Left renal cortex interstitium (tissue), 4 donors: Measurements from ENCODE around the gene WNT16. TPM values are rescaled to one million over a fixed set of nuclear protein-coding genes. Genes with fewer than 3 reads are reported as not detected.

Source experiments
- DNase-seq, 4 donors: peaks; one replicate each; pipeline ENCODE4 v3.0.0-alpha.2; 2013; ENCODE audit warnings: low read depth in 4 of 4, low spot score in 2 of 4, missing footprints in 1 of 4
- polyA plus RNA-seq, 4 donors: library from polyadenylated mRNA; unstranded; fragments of 120-200 nt; gene quantifications; one replicate each; pipeline ENCODE4 v1.2.1, GENCODE V29; 2013; ENCODE audit not compliant: insufficient read length in 4 of 4

Gene WNT16
- polyA plus RNA-seq, 4 donors, result 0.05 to 0.11 TPM; not detected in 2

DNA sequence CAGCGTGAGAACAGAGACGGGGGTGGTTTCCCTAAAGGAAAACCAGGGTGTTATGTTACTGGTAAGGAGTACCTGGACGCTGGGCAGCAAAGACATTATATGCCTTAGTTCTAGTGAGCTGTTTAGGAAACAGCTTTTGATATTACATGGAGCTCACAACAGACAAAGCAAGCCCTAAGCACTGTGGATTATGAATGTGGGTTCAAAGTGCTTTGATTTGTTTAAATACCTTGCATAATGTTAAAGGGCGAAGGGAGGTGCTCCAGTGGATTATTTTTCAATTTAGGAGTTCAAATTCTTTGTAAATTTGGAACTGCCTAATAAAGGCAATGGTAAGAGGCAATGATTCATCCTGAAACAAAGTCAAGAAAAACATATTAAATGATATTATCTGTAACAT is 13.8 kb downstream of the WNT16 start:
- DNase-seq, result no peak

DNA sequence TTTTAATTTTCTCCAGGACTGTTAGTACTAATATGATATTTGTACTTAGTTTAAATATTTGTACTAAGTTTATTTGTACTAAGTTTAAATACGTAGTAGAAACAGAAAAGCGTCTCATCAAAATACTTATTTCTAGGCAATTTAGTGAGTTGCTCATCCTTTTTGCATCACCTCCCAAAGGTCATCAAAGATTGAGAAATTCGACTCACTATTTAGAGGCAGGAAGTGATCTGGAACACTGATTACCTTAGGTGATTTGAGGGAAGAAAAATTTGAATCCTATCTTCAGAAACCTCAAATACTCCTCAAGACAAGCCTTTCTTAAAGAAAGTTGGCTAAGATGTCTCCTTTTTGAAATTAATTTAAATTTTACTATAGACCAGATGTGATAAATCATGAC is 14.5 kb downstream of the WNT16 start:
- DNase-seq, result no peak

DNA sequence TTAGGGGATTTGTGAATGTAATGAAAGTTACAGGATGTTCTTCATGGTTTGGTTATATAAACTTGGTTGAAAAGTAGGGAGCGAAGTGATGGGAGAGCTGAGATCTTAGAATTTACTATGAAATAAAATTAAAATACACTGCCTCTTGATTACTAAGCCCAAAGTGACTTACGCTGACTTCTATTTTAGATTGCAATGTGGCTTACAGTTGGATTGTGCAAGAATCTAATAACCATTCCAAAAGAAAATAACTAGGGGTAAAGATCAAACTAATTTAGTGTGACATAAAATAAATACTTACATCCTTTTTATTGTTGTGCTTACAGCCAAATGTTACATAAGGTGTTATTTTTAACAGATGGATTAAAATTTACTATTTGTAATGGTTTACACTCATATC is 15.3 kb downstream of the WNT16 start:
- DNase-seq, result no peak

DNA sequence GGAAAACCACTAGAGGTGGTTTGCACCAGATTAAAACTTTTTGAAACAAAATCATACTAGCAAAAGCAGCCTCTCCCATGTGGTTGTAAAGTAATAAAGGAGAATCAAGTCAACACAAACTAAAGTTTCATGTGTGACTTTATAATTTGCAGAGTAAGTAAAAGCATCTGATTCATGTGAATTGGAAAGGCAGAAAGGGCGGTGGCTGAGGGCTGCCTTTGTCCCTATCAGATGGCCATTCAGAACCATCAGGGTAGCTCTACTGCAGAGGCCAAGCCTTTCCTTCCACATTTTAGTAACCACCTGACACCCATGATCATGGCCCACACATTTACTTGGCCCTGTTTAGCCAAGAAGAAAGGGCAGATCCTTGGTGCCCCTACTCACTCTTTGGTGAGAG is 15.7 kb downstream of the WNT16 start:
- no peak for DNase-seq

DNA sequence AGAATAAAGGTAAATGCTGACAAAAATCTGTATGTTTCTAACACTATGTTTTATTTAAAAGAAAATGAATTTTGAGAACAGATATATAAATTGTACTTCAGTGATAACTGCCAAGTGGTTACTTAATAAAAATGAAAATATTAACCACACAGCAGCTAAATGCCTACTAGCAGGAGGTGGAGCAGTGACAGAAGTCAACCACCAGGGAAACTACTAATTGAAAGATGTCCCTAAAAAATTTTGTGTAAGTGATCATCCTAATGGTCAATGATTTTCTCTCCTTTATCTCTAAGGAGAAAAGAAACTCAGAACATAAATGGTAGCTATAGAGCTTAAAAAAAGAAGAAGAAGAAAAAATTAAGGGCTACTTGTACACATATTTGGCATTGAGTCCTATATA is 22.9 kb downstream of the WNT16 start:
- no peak for DNase-seq

DNA sequence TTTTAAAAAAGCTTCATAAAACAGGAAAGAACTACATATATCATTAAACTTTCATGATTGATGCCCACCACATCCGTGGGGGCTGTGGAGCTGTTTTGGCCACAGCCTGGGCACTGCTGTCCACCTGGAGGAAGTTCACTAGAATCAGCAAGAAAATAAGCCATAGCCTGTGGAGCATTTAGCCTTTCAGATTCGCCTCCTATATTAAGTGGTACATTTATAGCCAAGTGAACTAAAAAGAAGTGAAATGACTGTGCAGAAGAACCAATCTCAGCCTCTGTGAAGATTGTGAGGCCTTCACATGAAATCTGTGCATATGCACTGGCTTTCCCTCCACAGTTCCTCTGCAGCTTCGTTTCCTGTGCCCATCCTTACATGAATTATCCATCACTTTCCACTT is 23.5 kb downstream of the WNT16 start:
- DNase-seq, result no peak

DNA sequence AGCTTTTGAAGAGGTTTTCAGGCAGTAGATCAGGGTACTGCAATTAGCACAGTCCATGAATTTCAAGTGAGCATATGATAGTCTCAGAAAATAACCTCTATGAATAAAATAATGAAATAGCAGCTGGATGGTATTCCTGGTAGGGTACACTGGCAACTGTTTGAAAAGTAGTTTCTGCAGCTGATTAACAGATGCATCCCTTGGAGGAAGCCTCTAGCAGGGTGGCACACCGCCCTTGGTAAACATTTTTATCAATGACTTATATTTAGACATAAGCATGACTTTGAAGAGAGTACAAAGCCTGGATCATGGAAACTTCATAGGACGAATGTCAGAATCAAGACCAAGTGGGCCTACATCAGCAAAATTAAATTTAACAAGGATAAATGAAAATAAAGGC is 26.8 kb downstream of the WNT16 start:
- no peak for DNase-seq

DNA sequence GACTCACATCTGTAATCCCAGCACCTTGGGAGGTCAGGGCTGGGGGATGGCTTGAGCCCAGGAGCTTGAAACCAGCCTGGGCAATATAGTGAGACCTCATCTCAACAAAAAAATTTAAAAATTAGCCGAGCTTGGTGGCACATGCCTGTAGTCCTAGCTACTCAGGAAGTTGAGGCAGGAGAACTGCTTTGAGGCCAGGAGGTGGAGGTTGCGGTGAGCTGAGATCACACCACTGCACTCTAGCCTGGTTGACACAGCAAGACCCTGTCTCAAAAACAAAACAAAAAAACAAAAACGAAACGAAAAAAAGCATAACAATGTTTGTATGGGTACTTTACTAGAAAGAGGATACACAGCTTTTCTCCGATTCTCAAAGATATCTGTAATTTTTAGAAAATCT is 31.8 kb downstream of the WNT16 start:
- DNase-seq, result no peak

DNA sequence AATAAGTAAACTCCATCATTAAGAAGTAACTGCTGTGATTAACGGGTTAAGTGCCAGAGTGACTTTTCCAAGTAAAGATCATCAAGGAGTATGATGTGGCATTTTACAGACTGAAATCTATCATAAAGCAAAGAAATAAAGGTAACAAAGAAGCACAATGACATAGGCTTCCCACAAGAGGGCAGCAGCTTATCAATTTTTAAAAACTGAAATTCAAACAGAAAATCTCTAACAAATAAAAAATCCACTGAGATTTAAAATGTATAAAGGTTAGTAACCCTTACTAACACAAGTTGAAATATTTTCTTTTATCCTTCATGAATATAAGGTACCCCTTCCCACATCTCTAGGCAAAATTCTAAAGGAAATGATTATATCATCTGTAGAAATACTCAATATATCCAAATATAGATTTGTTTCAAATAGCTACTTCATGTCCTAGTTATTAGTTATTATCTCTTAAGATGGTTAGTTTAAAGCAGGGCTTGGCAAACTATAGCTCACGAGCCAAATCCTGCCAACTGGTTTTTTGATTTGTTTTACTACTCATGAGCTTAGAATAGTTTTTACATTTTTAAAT is 38.1 kb downstream of the WNT16 start:
- DNase-seq, result no peak

DNA sequence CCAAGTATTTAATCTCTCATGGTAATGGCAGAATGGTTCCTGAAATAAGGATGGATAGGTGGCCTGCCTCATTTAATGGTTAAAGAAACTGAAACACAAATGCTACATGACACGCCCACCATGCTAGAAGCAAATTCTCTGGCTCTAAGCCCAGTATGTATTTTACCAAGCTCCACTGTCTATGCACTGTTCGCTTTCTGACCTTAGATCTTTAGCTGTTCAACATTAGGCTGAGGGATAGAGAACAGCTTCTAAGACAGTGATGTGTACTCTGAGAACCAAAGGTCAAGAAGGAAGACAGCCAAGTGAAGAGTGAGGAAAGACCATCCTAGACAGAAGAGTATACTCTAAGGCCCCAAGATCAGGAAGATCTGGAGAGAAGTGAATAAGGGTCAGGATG is 40.7 kb downstream of the WNT16 start:
- no peak for DNase-seq

DNA sequence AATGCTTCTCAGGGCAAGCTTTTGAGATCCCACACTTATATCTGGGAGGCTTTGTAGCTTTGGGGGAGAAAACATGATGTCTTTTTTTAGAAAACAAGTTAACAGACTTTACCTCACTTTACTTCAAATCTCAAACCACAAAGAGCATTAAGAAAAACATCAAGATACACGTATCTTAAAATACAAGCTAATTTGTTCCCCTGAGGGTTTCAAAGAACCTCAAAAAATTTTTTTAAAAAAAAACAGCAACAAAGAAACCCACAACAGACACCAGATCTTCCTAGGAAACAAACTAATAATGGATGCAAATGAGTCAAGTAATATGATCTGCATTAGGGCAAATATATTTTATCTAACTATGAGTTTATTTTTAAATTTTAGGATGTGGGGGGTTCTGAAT is 42.6 kb downstream of the WNT16 start:
- DNase-seq, result no peak

DNA sequence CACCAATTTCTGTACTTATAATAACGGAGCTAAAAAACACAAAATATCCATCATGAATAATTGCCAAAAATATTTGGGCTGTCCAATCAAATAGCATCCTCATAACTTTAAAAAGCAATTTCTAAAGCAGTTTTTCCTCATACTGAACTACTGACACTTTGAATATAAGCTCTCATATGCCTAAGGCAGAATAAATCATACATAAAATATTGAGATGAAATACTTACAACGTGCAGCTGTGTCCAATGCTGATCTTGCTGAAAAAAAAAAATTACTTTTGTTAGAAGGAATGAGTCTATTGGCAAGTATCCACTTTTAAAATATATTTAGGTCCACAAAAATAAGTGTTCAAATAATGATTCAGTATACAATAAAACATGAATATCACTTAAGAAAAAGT is 43.1 kb downstream of the WNT16 start:
- DNase-seq, result no peak

DNA sequence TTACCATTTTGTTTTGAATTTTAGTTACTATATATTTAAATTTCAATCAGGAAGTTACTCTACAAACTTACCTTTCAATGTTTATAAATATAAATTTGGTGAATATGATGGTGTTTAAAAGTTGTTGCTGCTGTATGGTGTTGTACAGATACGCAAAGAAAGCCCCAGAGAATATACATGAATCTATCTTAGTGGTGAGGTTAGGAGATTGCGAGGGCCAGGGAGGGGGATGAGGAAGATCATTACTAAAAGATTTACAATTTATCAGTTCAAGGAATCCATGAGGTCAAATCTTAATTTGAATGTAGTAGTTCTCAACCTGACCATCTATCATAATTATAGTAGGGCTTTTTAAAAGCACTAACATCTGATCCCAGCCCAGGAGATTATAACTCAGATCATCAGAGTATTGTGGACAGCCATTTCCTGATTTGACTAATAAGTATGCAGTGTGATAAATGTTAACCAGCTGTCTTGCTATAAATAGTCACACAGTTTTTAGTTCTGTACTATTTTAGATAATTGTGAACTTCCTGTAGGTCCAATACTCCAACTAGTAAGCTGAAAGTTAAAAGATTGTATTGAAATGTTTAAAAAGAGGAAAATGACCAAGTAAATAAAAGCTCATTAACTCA is 43.7 kb downstream of the WNT16 start:
- DNase-seq, result no peak

DNA sequence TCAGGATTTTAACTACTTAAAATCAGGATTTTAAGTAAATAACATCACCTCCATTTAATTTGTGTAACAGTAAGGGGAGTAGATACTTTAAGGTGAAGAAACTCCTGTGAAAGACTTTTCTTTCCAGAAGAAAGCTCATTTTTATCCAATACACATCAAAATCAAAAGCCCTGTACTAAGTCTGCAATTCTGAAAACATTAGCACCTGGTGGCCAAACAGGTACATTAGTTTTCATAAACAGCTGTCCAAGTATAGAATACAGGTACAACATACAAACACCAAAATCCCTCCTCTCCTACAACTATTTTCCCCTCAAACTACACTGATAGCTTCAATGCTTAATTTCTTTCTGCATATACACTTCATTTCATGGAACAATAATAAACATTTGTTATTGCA is 44.4 kb downstream of the WNT16 start:
- no peak for DNase-seq

DNA sequence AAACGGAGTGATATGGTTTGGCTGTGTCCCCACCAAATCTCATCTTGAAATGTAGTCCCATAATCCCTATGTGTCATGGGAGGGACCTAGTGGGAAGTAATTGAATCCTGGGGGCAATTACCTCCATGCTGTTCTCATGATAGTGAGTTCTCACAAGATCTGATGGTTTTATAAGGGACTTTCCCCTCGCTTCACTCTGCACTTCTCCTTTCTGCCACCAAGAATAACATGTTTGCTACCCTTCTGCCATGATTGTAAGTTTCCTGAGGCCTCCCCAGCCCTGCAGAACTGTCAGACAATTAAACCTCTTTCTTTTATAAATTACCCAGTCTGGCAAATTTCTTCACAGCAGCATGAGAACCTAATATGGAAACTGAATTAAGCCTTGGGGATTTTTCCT is 48.2 kb downstream of the WNT16 start:
- no peak for DNase-seq

DNA sequence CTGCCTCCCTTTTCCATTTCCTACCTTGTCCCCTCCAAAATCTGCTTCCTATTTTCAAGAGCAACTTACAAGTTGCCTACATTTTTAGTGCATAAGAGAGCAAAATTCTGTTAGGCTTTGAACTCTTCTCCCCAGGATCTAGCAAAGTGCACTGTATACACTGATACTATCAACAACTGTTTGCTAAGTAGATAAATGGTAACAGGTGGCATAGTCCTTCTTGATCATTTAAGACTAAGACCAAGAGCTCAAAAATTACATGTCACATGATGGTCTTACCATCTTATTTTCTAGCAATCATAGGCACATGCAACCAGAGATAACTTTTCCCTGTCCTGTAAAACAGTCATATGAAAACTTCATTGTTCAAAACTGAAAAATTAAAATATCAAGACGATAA is 51.1 kb downstream of the WNT16 start:
- DNase-seq, result no peak

DNA sequence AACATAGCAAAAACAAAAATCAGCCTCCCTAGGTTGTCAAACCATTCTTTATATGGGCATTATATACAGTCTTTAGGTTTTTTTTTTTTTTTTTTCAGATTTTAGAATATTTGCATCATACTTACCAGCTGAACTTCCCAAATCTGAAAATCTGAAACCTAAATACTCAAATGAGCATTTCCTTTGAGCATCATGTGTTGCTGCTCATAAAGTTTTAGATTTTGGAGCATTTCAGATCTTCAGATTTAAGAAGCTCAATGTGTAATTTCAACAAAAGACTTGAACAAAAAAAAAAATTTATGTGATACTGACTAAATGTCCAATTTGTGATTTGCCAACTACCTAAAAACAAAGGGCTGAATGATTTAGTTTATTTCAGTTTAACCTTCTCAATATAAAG is 53.7 kb downstream of the WNT16 start:
- DNase-seq, result no peak

DNA sequence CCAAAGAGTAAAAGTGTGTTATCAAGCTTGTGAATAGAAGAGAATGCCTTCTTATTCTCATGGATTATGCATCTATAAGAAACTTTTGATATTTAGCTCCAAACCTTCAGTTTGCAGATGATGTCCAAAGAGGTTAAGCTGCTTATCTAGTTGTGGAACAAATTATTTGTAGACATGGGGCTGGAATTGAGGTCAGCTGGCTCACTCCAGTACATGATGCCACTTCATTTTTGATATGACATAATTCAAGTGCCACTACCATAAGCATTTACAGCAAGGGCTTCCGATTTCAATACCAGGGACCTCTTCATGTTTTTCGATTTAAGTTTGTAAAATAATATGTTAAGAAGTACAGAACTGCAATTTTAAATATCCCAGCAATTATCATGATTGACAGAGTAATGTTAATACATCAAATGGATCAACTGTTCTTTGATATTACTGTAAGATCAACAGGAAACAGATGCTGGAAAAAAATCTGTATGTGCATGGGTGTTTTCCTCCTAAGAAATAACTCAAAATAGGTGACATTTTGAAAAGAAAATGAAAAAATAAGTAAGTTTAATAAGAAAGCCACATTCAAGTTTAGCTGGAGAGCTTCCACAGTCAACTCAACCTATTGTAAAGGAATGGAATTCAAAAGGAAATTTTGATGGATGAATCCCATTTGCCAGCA is 54.6 kb downstream of the WNT16 start:
- DNase-seq, result no peak

DNA sequence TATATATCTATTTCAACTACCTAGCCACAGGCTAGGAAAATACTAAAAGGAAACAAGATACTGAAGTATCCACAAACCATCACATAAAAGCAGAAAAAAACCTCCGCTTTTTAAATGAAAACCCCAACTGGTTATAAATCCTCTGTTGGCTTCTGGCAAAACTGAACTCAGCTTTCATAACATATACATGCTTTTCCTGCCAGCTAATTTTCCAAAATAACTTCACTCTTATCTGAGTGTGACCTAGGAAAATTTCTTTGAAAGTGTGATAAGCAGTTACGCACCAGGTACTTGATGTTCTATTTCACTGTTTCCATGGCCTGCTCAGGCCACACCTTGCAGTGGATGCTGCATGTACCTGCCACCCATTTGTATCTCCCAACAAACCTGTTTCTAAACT is 55.5 kb downstream of the WNT16 start:
- DNase-seq, result no peak

DNA sequence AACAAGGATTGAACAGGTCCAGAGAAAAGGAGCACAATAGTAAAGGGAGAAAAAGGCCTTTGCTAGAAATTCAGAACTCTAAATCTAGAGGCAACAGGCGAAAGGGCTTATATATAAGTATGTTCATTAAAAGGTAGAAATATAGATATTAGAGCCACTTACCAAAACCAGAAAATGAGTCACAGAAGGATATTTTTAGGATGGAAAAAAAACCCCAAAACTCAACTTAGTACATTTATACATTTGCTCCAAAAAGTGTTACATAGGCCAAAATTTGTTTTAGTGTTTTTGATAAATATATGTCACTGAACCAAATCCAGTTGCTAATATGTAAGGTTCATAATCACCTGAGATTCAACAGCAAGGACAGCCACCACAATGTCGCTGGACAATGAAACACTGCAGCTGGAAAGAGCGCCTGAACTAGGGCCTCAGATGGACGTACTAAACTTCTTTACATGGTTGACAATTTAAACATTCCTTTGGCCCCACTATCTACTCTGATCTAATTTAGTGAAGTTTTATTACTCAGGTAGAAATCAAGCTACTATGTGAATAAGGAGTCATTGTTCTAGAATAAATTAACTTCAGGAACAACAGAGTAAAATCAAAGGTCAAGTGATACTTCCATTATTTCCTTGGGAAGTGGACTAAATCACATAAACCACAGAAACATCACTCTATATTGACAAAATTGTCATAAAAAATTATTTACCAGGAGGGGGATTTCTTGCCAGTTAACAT is 56.4 kb downstream of the WNT16 start:
- no peak for DNase-seq

DNA sequence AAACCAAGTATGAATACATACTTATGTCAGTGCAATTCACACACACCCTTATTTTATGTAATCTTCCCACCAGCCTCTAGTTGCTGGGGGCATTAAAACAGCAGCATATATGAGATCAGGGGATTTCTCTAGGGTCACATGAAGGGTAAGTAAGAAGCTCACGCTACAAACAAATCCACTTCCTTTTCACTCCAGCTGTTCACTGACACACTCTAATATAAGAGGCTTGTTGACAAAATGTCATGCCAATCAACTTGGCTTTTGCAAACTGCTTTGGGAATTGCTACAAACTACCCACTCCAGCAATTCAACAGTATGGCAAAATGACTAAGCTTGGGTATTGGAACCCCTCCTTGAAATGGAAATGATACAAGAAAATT is 57.0 kb downstream of the WNT16 start:
- no peak for DNase-seq

DNA sequence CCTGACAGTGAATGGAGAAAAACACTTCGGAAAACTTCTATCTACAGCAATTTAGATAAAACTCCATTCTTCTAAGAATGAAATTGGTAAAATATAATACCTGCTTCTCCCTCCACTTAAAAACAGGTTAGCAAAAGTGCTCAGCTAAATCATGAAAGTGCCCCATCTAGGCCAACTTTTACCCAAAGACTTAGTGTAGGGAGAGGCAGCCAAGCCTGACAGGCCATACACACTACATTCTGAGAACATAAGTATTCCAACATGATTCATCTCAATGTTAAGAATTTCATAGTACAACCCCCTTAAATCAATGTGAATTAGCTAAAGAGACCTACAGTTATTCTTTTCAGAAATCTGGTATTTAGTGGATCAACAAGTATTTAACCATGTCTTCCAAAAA is 60.1 kb downstream of the WNT16 start:
- DNase-seq, result no peak
